NCI-H128 (cell line): ENCODE measurements around the gene GNAQ.
A peak's percentile ranks its signal among the peaks of the same experiment; 100 is the strongest.
"Not testable (repeated sequence)": the region's sequence is repeated elsewhere in the genome, so short reads cannot be mapped to it uniquely, and the experiment has no call there.

ENCODE experiments used
- DNase-seq: peaks from one replicate; lab custom pipeline; 2025; ENCODE audit not compliant: unreplicated experiment; lab: John Stamatoyannopoulos, UW

The GNAQ gene

DNA sequence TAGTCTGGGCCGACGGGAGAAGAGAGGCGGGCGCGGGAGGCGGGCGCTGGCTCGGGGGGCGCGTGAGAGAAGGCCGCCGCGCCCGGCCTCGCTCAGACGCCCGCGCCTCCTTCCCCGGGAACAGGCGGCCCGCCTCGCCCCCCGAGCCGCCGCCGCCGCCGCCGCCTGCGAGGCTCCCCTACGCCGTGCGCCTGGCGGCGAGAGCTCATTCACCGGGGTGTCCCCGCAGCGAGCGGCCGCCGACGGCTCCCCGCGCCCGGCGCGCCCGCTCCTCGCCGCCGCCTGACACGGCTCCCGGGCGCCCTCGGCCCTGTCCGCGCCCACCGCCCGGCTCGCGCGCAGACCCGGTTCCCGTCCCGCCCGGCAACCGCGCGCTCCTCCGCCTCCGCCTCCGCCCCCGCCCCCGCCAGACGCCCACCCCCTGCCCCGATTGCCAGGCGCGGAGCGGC, at the start of gene GNAQ:
TSS of gene GNAQ (minus strand) at position 368 of the 449 bp plus-strand sequence. CDS start 576 bp downstream, outside the sequence.
- DNase-seq: no peak

DNA sequence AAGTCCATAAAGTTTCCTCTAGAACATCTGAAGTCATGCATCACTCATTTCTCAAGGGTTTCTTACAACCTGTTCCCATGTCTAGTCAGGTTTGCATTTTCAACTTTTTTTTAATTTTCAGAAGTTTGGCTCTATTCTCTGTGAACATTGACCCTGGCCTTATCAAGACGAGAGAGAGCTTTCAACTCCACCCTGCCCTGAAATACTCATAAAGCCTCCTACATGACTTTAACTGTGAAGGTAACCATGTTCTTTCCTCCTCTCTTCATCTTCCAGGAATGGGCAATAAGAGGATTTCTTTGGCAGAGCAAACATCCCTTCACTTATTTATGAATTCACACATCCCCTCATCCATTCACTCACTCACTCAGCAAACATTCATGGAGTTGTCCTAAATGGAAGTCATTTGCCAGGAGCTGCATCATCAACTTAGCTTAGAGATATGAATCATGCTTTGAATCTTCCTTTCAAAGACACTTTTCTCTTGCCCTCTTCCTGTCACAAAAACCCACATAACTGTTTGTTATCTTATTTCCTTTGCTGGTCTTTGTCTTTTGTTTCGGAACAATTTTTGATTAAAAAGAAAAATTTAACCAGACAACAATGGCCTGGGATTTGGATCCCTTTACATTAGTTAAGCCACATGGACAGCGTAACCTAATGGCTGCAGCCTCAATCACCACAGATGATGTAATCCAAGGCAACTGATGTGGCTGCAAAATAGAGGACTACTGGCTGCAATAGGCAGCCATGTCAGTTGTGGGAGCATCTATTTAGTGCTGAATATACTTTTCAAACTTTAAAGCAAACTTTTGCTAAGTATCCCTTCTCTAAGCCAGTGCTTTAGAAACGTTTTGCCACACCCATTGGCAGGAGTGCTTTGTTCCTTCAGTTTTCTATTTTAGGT, 43.0 kb upstream of the GNAQ start:
- no peak for DNase-seq

GRCh38 chr9:78073722-78074121, 42.1 kb upstream of the GNAQ start:
- no peak for DNase-seq

GRCh38 chr9:78072586-78073199, 41.1 kb upstream of the GNAQ start:
- DNase-seq: no peak

GRCh38 chr9:78070521-78070920, 38.9 kb upstream of the GNAQ start:
- no peak for DNase-seq

DNA sequence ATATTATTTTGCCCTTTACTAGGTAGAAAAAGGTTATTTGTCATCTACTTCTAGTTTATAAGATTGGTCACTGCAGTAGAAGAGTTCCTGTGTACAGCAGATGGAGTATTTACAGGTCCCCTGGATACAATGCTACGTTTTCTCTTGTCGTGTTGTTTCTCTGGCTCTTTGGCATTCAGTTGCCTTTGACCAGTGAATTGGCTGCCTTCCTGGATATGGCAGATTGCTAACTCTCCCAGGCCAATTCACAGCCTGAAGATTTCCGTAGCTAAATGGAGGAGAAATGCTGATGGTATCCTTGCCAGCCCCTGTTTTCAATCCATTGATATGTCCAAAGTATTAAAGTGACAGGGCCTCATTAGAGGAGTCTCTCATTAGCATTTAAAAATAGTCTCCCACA, 32.5 kb upstream of the GNAQ start:
- no peak for DNase-seq

DNA sequence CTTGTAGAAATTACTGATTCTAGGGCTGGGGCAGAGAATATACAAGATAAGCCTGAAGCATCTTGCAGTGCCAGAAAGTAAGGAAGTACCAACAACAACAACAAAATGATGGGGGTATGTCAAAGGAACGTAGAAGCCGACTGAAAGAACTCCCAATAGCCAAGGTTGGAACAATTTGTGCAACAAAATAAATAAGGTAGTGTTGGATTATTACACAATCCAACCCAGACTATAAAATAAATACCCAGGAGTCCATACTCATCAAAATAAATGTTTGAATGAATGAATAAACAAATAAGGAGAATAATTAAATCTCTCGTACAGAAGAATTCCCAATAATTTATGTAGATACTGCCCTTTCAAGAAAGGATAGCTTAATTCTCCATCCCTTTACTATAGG, 31.1 kb upstream of the GNAQ start:
- DNase-seq: no peak

- not testable (repeated sequence) for DNase-seq
Observed at GRCh38 chr9:78054218-78054617, 22.6 kb upstream of the GNAQ start.

GRCh38 chr9:78053627-78054026, 22.0 kb upstream of the GNAQ start:
- DNase-seq: no peak

GRCh38 chr9:78050421-78050820, 18.8 kb upstream of the GNAQ start:
- DNase-seq: no peak

- DNase-seq: no peak
Observed at GRCh38 chr9:78049484-78049883, 17.9 kb upstream of the GNAQ start.

DNA sequence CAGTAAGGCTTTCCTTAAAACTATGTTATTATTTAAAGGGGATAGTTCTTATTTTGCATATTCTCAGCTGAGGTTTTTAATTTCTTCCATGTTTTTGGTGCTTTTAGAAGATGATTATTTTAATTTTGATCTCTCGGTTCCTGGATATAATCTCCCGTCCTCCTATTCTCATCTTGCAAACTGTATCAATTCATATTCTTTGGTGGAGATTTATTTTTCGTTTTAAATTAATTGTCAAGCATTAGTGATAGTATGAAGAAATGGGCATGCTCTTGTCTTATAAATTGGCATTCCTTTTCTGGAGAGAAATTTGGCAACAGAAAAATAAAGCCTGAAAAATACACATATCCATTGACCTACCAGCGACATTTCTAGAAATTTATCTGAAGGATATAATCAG, 15.5 kb upstream of the GNAQ start:
- DNase-seq: no peak

DNA sequence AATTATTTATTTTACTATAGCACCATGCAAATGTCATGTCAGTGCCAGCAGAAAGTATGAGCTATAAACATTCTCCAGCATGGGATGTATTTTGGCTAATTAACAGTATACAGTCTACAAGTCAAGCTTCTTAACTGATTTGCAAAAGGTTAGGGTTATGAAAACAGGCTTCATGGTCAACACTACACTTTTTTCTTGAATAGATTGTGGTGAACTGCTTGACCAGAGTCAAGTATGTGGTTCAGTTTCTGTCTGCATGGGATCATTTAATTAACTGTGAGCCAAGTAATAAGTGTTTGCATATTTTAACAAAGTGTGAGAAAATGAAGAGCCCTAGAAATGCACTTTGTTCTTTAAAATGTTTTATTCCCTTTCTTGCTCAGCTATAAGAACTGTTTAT, 14.5 kb upstream of the GNAQ start:
- DNase-seq: no peak

- no peak for DNase-seq
Observed at GRCh38 chr9:78044886-78045285, 13.3 kb upstream of the GNAQ start.

DNA sequence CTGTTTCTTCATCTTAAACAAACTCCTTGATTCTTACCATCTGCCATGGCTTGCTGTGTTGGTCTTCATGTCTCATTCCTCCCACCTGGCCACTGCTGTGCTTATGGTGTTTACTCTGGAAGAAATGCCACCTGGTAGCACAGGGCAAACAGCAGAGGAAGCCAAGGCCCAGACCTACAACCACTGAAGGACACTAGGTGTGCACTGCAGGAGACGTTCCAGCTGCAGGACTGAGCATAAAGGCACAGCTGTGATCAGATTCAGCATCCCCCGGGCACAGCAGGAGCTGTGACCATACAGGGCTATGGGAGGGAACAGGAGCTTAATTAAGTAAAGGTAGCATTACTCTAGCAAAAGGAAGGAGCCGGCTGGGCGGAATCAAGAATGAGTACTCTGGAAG, 12.6 kb upstream of the GNAQ start:
- DNase-seq: no peak

- no peak for DNase-seq
Observed at GRCh38 chr9:78041971-78042370, 10.4 kb upstream of the GNAQ start.

DNA sequence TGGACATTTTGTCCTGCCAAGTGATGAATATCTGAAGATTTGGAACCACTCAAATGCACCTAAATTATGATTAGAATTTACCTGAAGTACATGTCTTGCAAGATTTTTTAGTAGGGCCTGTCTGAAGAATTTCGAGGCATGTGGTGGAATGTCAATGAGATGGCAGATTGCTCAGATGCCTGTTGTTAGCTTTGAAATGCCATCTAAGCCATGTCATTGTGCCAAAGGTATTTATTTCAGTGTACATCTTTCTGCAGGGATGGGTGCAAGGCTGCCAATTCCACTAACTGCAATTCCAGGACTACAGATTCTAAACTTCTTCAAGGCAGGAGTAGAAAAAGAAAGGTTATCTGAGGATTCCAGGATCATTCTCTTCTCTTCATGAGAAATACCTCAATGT, 9.1 kb upstream of the GNAQ start:
- DNase-seq: no peak

DNA sequence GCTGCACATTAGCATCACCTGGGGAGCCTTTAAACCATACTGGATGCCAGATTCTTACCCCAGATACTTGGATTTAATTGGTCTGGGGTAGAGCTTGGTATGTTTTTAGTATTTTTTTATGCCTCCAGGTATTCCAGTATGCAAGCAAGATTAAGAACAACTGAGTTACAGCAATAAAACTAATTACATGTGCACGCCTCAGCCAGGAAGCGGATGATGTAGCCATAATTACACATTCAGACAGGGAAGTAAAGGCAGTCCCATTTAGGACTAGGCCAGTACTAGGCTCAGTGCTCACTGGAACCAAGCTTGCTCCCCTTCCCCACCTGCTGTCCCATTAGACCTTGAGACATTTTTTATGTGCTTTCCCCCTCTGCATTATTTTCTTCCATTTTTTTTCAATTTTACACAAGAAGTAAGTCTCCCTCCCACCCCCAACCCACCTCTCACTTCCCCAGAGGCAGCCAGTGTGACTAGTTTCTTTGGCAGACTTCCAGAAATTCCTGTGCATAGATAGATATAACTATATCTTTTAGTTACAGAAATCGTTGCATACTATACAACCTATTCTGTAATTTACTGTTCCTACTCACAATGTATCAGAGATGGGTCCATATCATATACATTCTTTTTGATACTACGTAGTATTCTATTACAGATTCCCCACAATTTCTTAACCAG, 7.1 kb upstream of the GNAQ start:
- no peak for DNase-seq

DNA sequence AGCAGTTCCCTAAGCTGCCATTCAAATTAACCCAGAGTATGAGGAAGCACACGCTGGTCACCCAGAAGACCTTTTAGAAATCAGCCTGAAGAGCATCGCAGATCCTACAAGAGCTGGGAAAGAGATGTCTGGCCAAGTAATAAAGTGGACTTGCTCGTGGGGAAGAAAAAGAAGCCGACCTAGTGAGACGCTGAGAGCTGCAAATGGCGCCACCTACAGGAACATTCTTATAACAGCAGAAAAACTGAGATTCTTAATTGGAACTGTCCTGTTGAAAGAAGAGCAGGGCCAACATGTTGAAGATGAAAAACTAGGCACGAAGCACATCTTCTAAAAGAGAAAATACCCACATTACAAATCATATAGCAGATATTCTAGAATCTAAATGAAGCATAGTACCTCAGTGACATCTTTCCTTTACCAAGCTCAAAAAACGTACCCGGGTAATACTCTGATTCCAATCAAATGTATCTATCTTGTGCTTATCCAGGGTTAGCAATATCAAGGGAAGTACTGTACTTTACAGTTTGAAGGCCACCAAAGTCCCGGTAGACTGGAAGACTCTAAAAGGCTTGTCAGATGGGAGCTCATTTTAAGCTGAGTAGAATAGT, 3.9 kb upstream of the GNAQ start:
- peak; percentile 48 for DNase-seq

- no peak for DNase-seq
Observed at GRCh38 chr9:78033870-78034269, 2.3 kb upstream of the GNAQ start.

- no peak for DNase-seq
Observed at GRCh38 chr9:78032730-78033457, 1.3 kb upstream of the GNAQ start.
